GM19395 (cell line): ENCODE results near the gene ACOXL.

ENCODE experiments used
- ATAC-seq: cut with Tn5 transposase; IDR thresholded peaks from one replicate; pipeline ENCODE4 v1.9.1; 2021; ENCODE audit warnings: mild to moderate bottlenecking, moderate library complexity; ENCODE audit not compliant: unreplicated experiment

The ACOXL gene

GRCh38 chr2:111121028-111121827 is 388.9 kb downstream of the ACOXL start:
- ATAC-seq, result peak; percentile 16

DNA sequence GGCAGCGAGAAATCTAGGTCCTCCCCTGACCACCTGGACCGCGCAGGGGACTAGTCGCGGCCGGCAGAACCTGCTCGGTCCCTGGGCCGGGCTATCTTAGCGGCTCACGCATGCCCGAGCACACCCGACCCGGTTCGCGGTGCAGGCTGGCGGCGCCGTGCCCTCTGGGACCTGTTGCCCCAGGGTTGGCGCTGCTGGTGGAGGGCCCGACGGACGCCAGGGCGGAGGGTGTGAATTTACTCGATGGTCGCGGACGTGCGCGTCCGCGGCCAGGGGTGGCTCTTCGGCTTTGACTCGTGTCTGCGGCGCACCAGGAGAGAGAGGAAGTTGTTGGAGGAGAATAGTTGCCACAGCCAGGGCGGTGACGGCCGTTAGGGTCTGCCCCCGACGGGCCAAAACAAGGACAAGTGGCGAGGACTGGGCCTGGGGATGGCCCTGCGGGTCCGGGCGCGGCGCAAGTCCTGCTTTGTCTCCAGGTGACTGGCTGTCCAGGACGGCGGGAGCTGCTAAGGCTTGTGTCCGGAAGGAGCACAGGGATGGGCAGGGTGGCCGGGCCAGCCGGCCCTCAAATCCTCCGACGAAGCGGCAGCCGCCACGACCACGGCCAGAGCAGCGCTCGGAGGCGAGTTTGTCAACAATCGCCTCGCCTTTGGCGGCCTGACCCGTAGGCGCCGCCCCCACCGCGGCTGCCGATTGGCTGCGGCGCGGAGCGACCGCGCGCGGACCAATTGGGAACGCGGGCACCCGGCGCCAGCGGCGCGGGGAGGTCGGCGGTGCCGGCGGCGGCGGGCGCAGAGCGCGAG is 389.7 kb downstream of the ACOXL start:
- ATAC-seq, result peak; percentile 45

GRCh38 chr2:111122631-111123421 is 390.5 kb downstream of the ACOXL start:
- no peak for ATAC-seq

- no peak for ATAC-seq
Measured at GRCh38 chr2:111123751-111124150, 391.4 kb downstream of the ACOXL start.

DNA sequence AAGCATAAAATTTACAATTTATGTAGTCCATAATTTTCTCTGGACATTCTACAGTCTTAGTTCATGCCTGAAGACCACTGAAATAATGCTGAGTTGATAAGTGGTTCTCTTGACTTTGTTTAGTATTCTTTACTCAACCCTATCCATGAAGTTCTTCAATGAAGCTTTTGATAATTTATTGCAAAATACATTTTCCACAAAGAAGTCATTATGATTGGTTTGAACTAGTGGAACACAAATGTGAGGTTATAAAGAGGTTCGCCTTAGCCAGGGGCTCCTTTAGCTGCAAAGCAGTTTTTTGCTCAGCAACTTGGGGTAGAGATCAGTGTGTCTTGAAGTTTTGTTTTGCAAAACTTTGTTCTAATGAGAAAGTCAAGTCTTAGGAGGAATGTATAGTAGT is 394.2 kb downstream of the ACOXL start:
- no peak for ATAC-seq

GRCh38 chr2:111127351-111127750 is 395.0 kb downstream of the ACOXL start:
- ATAC-seq, result no peak

DNA sequence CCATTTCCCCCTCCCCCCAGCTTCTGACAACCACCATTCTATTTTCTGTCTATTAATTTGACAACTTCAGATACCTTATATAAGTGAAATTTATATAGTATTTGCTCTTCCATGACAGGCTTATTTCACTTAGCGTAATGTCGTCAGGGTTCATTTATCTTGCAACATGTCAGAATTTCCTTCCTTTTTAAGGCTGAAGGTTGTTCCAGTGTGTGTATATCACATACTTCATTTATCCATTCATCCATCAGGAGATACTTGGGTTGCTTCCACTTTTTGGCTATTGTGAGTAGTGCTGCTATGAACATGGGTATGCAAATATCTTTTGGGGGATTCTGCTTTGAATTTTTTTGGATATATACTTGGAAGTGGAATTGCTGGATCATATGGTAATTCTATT is 395.7 kb downstream of the ACOXL start:
- no peak for ATAC-seq

GRCh38 chr2:111133603-111134002 is 401.2 kb downstream of the ACOXL start:
- no peak for ATAC-seq

DNA sequence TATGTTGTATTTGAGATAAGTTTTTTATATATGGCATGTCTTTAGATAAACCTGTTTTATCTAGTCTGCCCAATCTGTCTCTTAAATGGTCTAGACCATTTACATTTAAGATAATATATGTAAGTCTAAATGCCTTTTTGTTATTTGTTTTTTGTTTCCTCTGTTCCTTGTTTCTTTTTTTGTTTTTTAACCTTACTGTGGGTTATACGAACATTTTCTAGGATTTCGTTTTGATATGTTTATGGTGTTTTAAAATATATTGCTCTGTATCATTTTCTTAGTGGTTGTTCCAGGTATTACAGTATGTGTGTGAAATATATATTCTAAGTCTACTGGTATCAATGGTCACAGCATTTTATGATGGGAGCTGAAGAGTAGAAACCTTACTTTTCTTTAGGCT is 401.7 kb downstream of the ACOXL start:
- no peak for ATAC-seq

- ATAC-seq, result no peak
Measured at GRCh38 chr2:111135237-111135909, 403.0 kb downstream of the ACOXL start.

- no peak for ATAC-seq
Measured at GRCh38 chr2:111135910-111136297, 403.5 kb downstream of the ACOXL start.

DNA sequence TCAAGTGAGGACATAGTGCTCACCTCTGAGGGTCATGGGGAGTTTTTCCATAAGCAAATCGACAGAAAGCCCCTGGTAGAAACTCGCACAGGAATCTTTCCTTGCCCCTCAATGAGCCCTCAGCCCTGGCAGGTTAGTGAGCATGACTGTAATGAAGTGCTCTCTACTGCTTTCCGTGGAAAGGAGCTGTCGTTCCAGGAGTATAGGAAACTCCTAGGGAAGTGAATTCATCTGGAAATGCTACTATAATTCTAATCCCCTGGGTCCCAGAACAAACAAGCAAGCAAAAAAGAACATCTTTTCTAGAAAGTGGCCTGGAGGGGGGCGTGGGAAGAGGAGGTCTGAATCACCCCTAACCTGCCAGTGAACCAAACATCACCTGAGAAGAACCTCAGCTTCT is 406.5 kb downstream of the ACOXL start:
- no peak for ATAC-seq

DNA sequence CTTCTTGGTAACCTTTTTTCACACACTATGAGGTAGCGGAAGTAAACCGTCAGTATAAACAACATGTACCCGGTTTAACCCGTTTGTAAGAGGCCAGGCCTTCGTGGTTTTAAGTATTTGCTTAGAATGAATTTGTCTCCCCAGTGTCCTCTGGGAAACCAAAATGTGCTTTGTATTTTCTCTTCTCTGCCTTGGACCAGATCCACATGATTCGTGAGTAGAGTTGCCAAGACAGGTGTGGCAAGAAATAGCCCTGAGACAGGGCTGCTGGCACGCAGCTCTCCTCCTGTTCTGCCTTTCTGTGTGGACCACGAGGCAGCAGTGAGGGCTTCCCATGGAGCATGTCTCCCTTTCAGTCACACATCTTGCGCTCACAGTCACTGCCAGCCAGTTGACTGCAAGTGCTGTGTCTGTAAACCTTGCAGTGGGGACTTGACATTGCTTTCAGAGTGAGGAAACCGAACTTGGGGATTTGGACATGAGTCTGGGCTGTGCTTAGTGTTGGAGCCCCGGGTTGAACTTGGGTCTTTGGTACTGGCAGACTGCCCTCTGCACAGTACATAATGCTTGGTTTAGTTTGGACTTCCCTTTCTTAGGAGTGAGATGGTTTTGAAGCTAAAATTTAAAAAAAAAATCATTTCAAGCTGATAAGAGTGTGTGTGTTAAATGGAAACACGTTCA is 407.4 kb downstream of the ACOXL start:
- no peak for ATAC-seq

GRCh38 chr2:111140815-111141214 is 408.4 kb downstream of the ACOXL start:
- no peak for ATAC-seq

- ATAC-seq, result no peak
Measured at GRCh38 chr2:111142101-111142500, 409.7 kb downstream of the ACOXL start.

DNA sequence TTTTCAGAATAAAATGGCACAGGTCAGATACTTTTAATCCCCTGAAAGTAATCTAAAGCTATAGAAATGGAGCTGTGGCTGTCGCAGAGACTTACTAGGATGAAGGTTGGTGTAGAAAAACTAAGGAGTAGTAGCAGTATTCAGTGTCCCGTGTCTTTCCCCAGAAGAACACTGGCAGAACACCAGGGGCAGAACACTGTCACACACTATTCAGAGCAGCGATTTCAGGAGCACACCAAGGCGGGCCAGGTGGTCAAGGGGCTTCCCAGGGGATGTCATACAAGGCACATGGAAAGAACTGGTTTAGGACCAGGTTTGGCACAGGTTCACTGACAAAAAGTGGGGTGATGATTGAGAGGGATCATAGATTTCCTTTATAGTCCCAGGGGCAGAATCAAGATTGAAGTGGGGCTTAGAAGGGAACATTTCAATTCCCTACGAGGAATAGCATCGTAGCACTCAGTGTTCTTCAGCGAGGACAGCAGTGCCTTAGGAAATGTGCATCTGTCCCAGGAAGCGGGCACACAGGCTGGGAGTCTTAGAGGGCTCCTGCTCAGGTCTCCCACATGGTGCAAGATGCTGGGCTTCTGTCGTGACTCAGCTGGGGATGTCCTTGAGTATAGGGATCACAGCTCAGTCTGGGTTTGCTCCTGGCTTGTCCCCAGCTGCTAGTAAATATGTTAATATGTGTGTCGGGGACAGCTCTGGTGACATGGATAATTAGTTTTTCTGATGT is 410.9 kb downstream of the ACOXL start:
- no peak for ATAC-seq

- no peak for ATAC-seq
Measured at GRCh38 chr2:111143843-111144198, 411.4 kb downstream of the ACOXL start.

GRCh38 chr2:111145103-111145760 is 412.9 kb downstream of the ACOXL start:
- no peak for ATAC-seq

DNA sequence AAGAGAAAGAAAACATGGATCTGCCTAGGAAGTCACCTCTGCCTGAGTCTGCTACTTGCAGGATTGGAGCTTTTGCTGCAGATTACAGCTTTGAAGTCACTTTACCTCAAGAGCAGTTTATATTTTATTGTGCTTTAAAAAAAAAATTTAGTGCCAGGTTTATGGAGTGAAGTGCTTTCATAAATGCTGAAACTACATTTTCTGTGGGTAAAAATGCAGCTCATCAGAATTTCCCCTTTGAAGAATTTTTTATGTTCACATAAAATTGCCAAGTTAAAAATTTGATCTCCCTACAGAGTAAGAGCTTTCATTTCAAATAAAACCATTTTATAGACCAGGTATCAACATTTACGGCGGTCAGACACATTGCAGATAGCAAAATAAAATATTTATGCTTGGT is 413.6 kb downstream of the ACOXL start:
- ATAC-seq, result no peak
